ENCODE measurements around the gene NUDT16L1. TPM values are rescaled to one million over a fixed set of nuclear protein-coding genes. Genes with fewer than 3 reads are reported as not detected.

NUDT16L1 gene
- total RNA-seq, 1 donor from 2014 or later = 27.3 TPM

DNA sequence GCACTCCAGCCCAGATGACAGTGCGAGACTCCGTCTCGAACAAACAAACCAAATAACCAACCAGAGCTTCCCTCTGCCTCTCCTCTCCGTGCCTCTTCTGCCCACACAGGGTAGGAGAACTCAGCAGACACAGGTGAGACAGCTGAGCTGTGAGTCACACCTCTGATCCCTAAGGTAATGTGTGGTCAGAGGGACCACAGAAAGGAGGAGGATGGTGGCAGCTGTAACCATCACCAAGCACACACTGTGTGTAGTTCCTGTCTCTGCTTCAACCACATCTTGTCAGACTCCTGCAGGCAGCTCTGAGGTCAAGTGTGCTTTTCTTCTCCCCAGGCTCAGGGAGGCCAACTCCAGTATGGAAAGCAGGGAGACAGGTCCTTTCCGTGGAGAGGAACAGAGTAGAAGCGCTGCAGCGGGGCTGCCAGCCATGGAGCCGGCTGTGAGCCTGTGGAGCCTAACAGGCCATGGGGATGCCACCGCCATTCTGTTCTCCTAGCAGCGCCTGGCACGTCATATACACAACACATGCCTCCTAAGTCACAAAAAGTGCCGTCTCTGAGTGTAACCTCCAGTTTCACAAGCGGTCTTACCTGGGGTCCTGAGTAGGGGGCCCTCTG is 7.1 kb downstream of the NUDT16L1 start:
- Histone ChIP-seq H3K9me3 (no peaks in the 10 kb centered on the region), H3K27me3 (ENCODE audit: low read depth) (no peaks in the 10 kb centered on the region), H3K4me3 (no peak overlapping the region), H3K4me1 (peaks cover under 1% of the 10 kb centered on the region), H3K36me3 (peaks cover 93% of the 10 kb centered on the region), H3K27ac (no peak overlapping the region)
- DNase-seq (no peak), ATAC-seq (no peak)
- no peak for TF ChIP-seq CTCF (IDR thresholded peaks at IDR 0.05)
- intact Hi-C loops (cut with DNase I) = no loop called here

GRCh38 chr16:4700997-4701743 is 7.8 kb downstream of the NUDT16L1 start:
- Histone ChIP-seq H3K4me1 (no peaks in the 10 kb centered on the region), H3K27me3 (ENCODE audit: low read depth) (no peaks in the 10 kb centered on the region), H3K27ac (no peak overlapping the region), H3K9me3 (no peaks in the 10 kb centered on the region), H3K36me3 (peaks cover 91% of the 10 kb centered on the region), H3K4me3 (no peak overlapping the region)
- intact Hi-C loops (cut with DNase I) = no loop called here
- no peak for DNase-seq
- TF ChIP-seq CTCF (IDR thresholded peaks at IDR 0.05) = no peak
- no peak for ATAC-seq

GRCh38 chr16:4701791-4702465 is 8.6 kb downstream of the NUDT16L1 start:
- Histone ChIP-seq H3K4me3 (no peak overlapping the region), H3K27me3 (ENCODE audit: low read depth) (no peaks in the 10 kb centered on the region), H3K9me3 (no peaks in the 10 kb centered on the region), H3K36me3 (peaks cover 93% of the 10 kb centered on the region), H3K4me1 (no peaks in the 10 kb centered on the region), H3K27ac (no peak overlapping the region)
- DNase-seq (no peak), ATAC-seq (no peak)
- intact Hi-C loops (cut with DNase I) = no loop called here
- TF ChIP-seq CTCF (IDR thresholded peaks at IDR 0.05) = no peak

GRCh38 chr16:4702466-4702808 is 9.1 kb downstream of the NUDT16L1 start:
- H3K27me3 ChIP-seq (ENCODE audit: low read depth) = no peaks in the 10 kb centered on the region
- no peak overlapping the region for H3K4me3 ChIP-seq
- DNase-seq (no peak), ATAC-seq (no peak)
- no peak for TF ChIP-seq CTCF (IDR thresholded peaks at IDR 0.05)
- intact Hi-C loops (cut with DNase I) = no loop called here
- peaks cover 93% of the 10 kb centered on the region for H3K36me3 ChIP-seq
- no peaks in the 10 kb centered on the region for H3K9me3 ChIP-seq
- no peaks in the 10 kb centered on the region for H3K4me1 ChIP-seq
- no peak overlapping the region for H3K27ac ChIP-seq

- H3K4me3 ChIP-seq = no peak overlapping the region
- no peak for DNase-seq
- intact Hi-C loops (cut with DNase I) = no loop called here
- H3K9me3 ChIP-seq = no peaks in the 10 kb centered on the region
- H3K27me3 ChIP-seq (ENCODE audit: low read depth) = no peaks in the 10 kb centered on the region
- peaks cover 85% of the 10 kb centered on the region for H3K36me3 ChIP-seq
- no peaks in the 10 kb centered on the region for H3K4me1 ChIP-seq
- TF ChIP-seq CTCF (IDR thresholded peaks at IDR 0.05) = no peak
- ATAC-seq = no peak
- H3K27ac ChIP-seq = no peak overlapping the region
These were observed 10.5 kb downstream of the NUDT16L1 start for GRCh38 chr16:4703906-4704305.
